HG03520 (cell line): ENCODE results near the gene CHST1.

ENCODE experiments used
- ATAC-seq: cut with Tn5 transposase; IDR thresholded peaks from one replicate; pipeline ENCODE4 v1.9.1; 2021; ENCODE audit warnings: mild to moderate bottlenecking, moderate library complexity; ENCODE audit not compliant: unreplicated experiment

Gene CHST1

GRCh38 chr11:45665206-45665932, at the start of gene CHST1:
CHST1 (minus strand) TSS chr11:45665622; CDS start chr11:45650923, 14,699 bp downstream.
- ATAC-seq, result no peak

- no peak for ATAC-seq
Measured at GRCh38 chr11:45713573-45713972, 48.2 kb upstream of the CHST1 start.

- no peak for ATAC-seq
Measured at GRCh38 chr11:45710561-45710960, 45.1 kb upstream of the CHST1 start.

GRCh38 chr11:45708887-45709663, 43.7 kb upstream of the CHST1 start:
- ATAC-seq, result no peak

- ATAC-seq, result no peak
Measured at GRCh38 chr11:45704635-45705034, 39.2 kb upstream of the CHST1 start.

GRCh38 chr11:45704133-45704532, 38.7 kb upstream of the CHST1 start:
- no peak for ATAC-seq

GRCh38 chr11:45702511-45702910, 37.1 kb upstream of the CHST1 start:
- no peak for ATAC-seq

GRCh38 chr11:45698777-45699497, 33.5 kb upstream of the CHST1 start:
- ATAC-seq, result no peak

- no peak for ATAC-seq
Measured at GRCh38 chr11:45692808-45693453, 27.5 kb upstream of the CHST1 start.

GRCh38 chr11:45688472-45689033, 23.1 kb upstream of the CHST1 start:
- no peak for ATAC-seq

GRCh38 chr11:45687836-45688235, 22.4 kb upstream of the CHST1 start:
- ATAC-seq, result no peak

GRCh38 chr11:45685964-45686537, 20.6 kb upstream of the CHST1 start:
- ATAC-seq, result no peak

GRCh38 chr11:45684440-45684839, 19.0 kb upstream of the CHST1 start:
- no peak for ATAC-seq

GRCh38 chr11:45683271-45684058, 18.0 kb upstream of the CHST1 start:
- no peak for ATAC-seq

- ATAC-seq, result no peak
Measured at GRCh38 chr11:45679806-45680205, 14.4 kb upstream of the CHST1 start.

- no peak for ATAC-seq
Measured at GRCh38 chr11:45678976-45679375, 13.6 kb upstream of the CHST1 start.

GRCh38 chr11:45677770-45678512, 12.5 kb upstream of the CHST1 start:
- ATAC-seq, result no peak

- peak; percentile 89 for ATAC-seq
Measured at GRCh38 chr11:45676522-45677095, 11.2 kb upstream of the CHST1 start.

GRCh38 chr11:45675646-45676045, 10.2 kb upstream of the CHST1 start:
- no peak for ATAC-seq
